Cardiac fibroblast (primary cell): ENCODE results near the gene FGF7.

Experiments
- DNase-seq, 2 donors: peaks; one replicate each; pipeline versions ENCODE4 v3.0.0 to v3.0.0-alpha.2; 2010; ENCODE audit warnings: low read depth in 2 of 2
- H3K4me3 ChIP-seq, 2 donors: replicated peaks in 1 of 2; 1 replicate in 1 of 2; 2 replicates in 1 of 2; pipeline ENCODE4 v1.5.1; 2011; ENCODE audit warnings: low read depth in 2 of 2, low read length in 2 of 2, mild to moderate bottlenecking in 2 of 2, moderate library complexity in 1 of 2
- CTCF ChIP-seq: IDR thresholded peaks from one replicate; pipeline ENCODE4 v1.5.1; 2011; ENCODE audit warnings: low read depth, mild to moderate bottlenecking, low read length, inconsistent platforms

The FGF7 gene

GRCh38 chr15:49421991-49422390 lies 1.1 kb upstream of the FGF7 start:
- DNase-seq = peak; percentile 74 to 81
- no peak overlapping the region for H3K4me3 ChIP-seq
- peak; percentile 65 for TF ChIP-seq CTCF

DNA sequence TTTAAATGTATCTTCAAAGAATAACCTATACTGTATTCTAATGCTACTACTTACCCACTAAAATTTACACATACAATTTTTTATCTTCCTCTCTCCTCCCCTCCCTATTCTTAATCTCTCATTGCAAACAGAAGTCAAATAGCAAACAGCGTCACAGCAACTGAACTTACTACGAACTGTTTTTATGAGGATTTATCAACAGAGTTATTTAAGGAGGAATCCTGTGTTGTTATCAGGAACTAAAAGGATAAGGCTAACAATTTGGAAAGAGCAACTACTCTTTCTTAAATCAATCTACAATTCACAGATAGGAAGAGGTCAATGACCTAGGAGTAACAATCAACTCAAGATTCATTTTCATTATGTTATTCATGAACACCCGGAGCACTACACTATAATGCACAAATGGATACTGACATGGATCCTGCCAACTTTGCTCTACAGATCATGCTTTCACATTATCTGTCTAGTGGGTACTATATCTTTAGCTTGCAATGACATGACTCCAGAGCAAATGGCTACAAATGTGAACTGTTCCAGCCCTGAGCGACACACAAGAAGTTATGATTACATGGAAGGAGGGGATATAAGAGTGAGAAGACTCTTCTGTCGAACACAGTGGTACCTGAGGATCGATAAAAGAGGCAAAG lies 984 bp downstream of the FGF7 start:
- TF ChIP-seq CTCF = no peak

DNA sequence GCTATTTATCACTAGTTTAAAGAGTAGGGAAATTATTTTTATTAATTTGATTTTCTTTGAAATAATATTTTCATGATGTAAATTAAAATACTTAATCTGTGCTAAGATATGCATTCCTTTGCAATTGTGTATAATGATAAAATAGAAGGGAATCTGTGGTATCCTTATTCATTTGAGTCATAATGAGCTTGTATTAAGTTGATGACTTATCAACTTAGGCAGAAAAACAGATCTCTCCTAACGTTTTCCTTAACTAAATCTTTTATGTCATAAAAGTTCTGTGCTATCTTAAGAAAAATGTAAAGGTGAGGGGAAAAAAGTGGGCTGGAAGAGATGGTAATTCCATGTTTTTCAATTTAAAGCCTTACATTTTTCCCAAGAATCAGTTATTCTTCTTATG lies 1.9 kb downstream of the FGF7 start:
- peak overlapping the region in 1 of 2 donors; percentile 39 for H3K4me3 ChIP-seq
- peak in 1 of 2 donors; percentile 29 for DNase-seq
- no peak for TF ChIP-seq CTCF

More for the DNA sequence above, 984 bp downstream of the FGF7 start:
- DNase-seq = peak in 1 of 2 donors; percentile 58
- peak overlapping the region in 1 of 2 donors; percentile 39 for H3K4me3 ChIP-seq

DNA sequence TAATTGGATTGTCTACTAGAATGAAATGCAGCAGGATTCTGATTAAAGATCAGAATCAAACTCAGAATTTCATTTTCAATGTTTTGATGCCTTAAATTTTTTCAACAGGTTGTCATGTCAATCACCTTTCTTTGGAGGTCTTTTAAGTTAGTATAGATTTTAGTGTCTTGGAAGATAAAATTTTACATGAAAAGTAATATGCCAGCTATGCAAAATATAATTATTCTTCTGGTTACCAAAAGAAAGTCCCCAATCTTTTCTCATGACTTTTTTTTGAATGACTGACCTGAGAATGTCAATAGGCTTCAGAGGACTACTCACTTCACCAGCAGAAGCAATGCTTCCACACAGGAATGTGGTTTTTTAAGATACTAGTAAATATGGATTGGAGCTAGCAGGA lies 4.3 kb downstream of the FGF7 start:
- H3K4me3 ChIP-seq = no peak overlapping the region
- TF ChIP-seq CTCF = no peak
- DNase-seq = no peak

DNA sequence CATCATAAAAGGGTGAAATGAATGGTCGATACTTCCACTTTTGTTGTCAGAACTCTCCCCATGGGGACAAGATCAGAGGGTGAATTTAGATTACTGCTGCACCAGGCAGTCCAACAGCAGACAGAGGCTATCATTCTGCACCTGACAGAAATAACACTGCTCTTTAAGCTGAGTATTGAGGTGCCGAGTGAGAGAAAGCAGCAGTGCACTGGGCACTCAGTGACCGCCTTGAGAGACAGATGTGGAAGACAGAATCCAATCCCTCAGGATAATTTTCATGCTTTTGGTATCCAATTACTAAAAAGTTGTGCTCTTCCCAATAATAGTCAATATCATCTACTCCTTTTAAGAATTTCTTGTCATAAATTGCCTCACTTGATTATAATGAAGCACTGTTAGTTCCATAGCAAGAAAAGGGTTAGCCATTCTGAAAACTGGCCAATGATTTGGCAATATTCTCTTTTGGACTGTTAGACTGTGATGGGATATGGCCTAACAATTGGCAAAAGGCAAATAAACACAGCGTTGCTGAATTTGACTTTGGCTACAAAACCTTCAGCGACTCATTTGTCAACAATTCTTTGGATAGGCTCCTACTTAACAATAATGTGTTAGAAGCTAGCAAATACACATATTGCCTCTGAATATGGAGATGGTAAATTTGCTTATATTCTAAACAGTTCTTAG lies 5.5 kb downstream of the FGF7 start:
- no peak overlapping the region for H3K4me3 ChIP-seq
- no peak for TF ChIP-seq CTCF

GRCh38 chr15:49430046-49430445 lies 7.0 kb downstream of the FGF7 start:
- no peak for DNase-seq
- TF ChIP-seq CTCF = no peak
- H3K4me3 ChIP-seq = no peak overlapping the region

More for the DNA sequence above, 5.5 kb downstream of the FGF7 start:
- peak; percentile 65 to 69 for DNase-seq
